ENCODE results near the gene KBTBD13. TPM values are rescaled to one million over a fixed set of nuclear protein-coding genes. Genes with fewer than 3 reads are reported as not detected.

The KBTBD13 gene
- total RNA-seq, 2 experiments from 2014 or later, result not detected

- Mint-ChIP-seq H3K27me3 (ENCODE audit: low read depth) (no peaks in the 10 kb centered on the region), H3K4me1 (ENCODE audit: low read depth) (no peaks in the 10 kb centered on the region), H3K36me3 (ENCODE audit: low read depth) (peaks cover 10% of the 10 kb centered on the region), H3K9me3 (no peaks in the 10 kb centered on the region), H3K4me3 (no peak overlapping the region), H3K27ac (no peak overlapping the region)
- CTCF ChIA-PET, result interaction anchor here (0.6 kb wide), 1 partner anchor 344 kb away, joined by 3 read pairs; no protein-coding TSS in a partner anchor
- intact Hi-C loops (cut with micrococcal nuclease), result no loop called here
- DNase-seq, result no peak
Observed at GRCh38 chr15:65106011-65106590, 29.6 kb downstream of the KBTBD13 start.

GRCh38 chr15:65110676-65111292, 34.2 kb downstream of the KBTBD13 start:
- DNase-seq, result no peak
- H3K27ac Mint-ChIP-seq, result no peak overlapping the region
- H3K4me3 Mint-ChIP-seq, result no peak overlapping the region
- H3K4me1 Mint-ChIP-seq (ENCODE audit: low read depth), result no peaks in the 10 kb centered on the region
- CTCF ChIA-PET, result no interaction called here
- no peaks in the 10 kb centered on the region for H3K9me3 Mint-ChIP-seq
- peaks cover 6% of the 10 kb centered on the region for H3K36me3 Mint-ChIP-seq (ENCODE audit: low read depth)
- H3K27me3 Mint-ChIP-seq (ENCODE audit: low read depth), result no peaks in the 10 kb centered on the region
- intact Hi-C loops (cut with micrococcal nuclease), result no loop called here

- Mint-ChIP-seq H3K27me3 (ENCODE audit: low read depth) (no peaks in the 10 kb centered on the region), H3K36me3 (ENCODE audit: low read depth) (peaks cover 22% of the 10 kb centered on the region), H3K4me1 (ENCODE audit: low read depth) (no peaks in the 10 kb centered on the region), H3K4me3 (no peak within 1 kb of the TSS), H3K27ac (peak within 1 kb of the TSS; percentile 26), H3K9me3 (no peaks in the 10 kb centered on the region)
- intact Hi-C loops (cut with micrococcal nuclease), result no loop called here
- CTCF ChIA-PET, result no interaction called here
- no peak for DNase-seq
Observed at GRCh38 chr15:65115086-65115485, 38.5 kb downstream of the KBTBD13 start, which contains the start of gene UBAP1L. Gene UBAP1L, minus strand, starts transcription at chr15:65115200. Its CDS starts 8,985 bp downstream, at chr15:65106215.

- DNase-seq, result no peak
- no peaks in the 10 kb centered on the region for H3K4me1 Mint-ChIP-seq (ENCODE audit: low read depth)
- CTCF ChIA-PET, result no interaction called here
- no peak overlapping the region for H3K4me3 Mint-ChIP-seq
- peaks cover 22% of the 10 kb centered on the region for H3K36me3 Mint-ChIP-seq (ENCODE audit: low read depth)
- no peaks in the 10 kb centered on the region for H3K27me3 Mint-ChIP-seq (ENCODE audit: low read depth)
- intact Hi-C loops (cut with micrococcal nuclease), result no loop called here
- no peak overlapping the region for H3K27ac Mint-ChIP-seq
- H3K9me3 Mint-ChIP-seq, result no peaks in the 10 kb centered on the region
Observed at GRCh38 chr15:65115542-65115941, 39.0 kb downstream of the KBTBD13 start.

Other genes starting within 250 kb of the KBTBD13 start
- gene PLEKHO2, start 234.8 kb upstream of the KBTBD13 start, total RNA-seq, result 10 to 100 TPM; 12.5 to 12.7 TPM
- 1 to 10 TPM; 2.3 to 3.1 TPM for gene ANKDD1A, start 164.8 kb upstream of the KBTBD13 start, total RNA-seq
- 10 to 100 TPM; 67.7 to 68.0 TPM for gene SPG21, start 86.8 kb upstream of the KBTBD13 start, total RNA-seq
- gene MTFMT, start 47.1 kb upstream of the KBTBD13 start, total RNA-seq, result 10 to 100 TPM; 15.1 to 17.1 TPM
- not detected for gene SLC51B, start 31.4 kb upstream of the KBTBD13 start, total RNA-seq
- gene RASL12, start 8.8 kb upstream of the KBTBD13 start, total RNA-seq, result not detected
- 1 to 10 TPM; 1.6 to 1.9 TPM for gene UBAP1L, start 38.5 kb downstream of the KBTBD13 start, total RNA-seq
- gene PDCD7, start 57.1 kb downstream of the KBTBD13 start, total RNA-seq, result 10 to 100 TPM; 28.6 to 31.5 TPM
- 10 to 100 TPM; 62.7 to 69.9 TPM for gene CLPX, start 108.6 kb downstream of the KBTBD13 start, total RNA-seq
- gene CILP, start 134.7 kb downstream of the KBTBD13 start, total RNA-seq, result not detected
- 10 to 100 TPM; 16.2 to 16.8 TPM for gene PARP16, start 210.1 kb downstream of the KBTBD13 start, total RNA-seq
- gene RNU5A-1, start 219.3 kb downstream of the KBTBD13 start, total RNA-seq, result not detected
- not detected for gene RNU5B-1, start 227.9 kb downstream of the KBTBD13 start, total RNA-seq